ENCODE results near the gene CAPRIN1.
A peak's percentile ranks its signal among the peaks of the same experiment; 100 is the strongest.
"Not testable (repeated sequence)": the region's sequence is repeated elsewhere in the genome, so short reads cannot be mapped to it uniquely, and the experiment has no call there.

The CAPRIN1 gene

DNA sequence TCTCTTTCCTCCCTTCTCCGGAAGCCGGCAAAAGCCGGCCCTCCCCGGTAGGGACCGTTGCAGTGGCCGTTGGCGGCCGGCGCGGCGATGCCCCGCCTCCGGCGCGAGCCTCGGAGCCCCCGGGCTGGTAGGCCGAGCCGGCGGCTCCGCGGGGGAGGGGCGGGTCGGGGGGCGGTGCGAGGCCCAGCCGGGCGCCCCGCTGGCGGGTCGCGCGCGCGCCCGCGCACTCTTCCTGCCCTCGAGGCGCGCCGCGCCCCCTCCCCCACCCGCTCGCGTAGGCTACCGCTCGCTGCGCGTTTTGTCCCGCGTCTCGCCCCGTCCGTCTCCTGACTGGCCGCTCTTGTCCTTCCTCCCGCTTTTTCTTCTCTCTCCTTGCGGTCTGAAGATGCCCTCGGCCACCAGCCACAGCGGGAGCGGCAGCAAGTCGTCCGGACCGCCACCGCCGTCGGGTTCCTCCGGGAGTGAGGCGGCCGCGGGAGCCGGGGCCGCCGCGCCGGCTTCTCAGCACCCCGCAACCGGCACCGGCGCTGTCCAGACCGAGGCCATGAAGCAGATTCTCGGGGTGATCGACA lies 591 bp downstream of the CAPRIN1 start:
- peak; percentile 95 for DNase-seq

DNA sequence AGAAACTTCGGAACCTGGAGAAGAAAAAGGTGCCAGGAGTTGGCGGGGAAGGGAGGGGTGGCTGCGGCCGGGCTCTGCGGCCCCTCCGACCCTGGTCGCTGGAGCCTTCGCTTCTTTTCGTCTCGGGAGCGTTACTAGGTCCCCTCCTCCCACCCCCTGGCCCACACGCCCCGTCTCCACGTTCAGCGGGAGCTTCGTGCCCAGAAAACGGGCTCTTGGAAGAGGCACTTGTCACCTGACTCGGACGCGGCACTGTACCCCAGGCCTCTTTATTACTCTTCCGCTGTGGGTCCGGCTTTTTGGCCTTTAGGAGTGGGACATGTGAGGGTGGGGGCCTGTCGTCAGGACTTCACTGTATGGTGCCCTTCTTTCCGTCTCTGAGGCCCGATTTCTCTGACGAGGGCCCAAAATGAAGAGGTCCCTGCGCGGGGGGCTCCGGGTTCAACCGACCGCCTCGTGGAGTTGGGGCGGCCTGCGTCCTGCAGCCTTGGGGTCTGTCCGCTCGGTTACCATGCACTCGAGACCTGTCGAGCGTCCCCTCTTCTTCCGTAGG lies 1.2 kb downstream of the CAPRIN1 start:
- DNase-seq: no peak

DNA sequence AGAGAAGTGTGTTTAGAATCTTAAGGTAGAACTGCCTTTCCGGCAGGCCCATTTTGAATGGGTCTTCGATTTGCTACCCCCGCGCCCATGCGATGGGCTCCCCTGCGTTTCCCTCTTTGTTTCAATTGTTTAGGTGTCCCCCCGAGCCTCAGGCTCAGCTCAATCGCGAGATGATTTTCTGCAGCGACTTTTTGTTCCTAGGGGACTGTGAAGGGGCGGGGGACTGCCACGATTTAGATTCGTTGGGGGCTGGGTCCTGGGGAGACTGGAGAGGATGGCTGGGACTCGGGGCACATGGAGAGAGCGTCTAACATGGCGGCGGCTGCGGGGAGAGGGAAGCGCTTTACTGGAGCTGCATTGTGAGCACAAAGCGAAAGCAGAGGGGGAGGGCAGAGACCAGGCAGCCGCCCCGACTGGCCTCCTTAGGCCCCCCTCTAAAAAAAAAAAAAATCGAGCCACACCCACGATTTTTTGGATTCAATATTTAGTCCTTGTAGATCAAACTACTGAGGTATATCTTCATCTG lies 1.7 kb downstream of the CAPRIN1 start:
- peak; percentile 92 for DNase-seq

DNA sequence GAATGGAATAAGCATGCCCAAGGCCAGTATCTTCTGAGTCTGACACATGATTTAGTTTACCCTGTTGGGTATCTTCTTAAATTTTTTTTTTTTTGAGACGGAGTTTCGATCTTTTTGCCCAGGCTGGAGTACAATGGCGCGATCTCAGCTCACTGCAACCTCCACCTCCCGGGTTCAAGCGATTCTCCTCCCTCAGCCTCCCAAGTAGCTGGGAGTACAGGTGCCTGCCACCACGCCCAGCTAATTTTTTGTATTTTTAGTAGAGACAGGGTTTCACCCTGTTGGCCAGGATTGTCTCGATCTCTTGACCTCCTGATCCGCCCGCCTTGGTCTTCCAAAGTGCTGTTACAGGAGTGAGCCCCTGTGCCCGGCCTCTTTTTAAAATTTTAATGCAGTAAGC lies 2.8 kb downstream of the CAPRIN1 start:
- not testable (repeated sequence) for DNase-seq

DNA sequence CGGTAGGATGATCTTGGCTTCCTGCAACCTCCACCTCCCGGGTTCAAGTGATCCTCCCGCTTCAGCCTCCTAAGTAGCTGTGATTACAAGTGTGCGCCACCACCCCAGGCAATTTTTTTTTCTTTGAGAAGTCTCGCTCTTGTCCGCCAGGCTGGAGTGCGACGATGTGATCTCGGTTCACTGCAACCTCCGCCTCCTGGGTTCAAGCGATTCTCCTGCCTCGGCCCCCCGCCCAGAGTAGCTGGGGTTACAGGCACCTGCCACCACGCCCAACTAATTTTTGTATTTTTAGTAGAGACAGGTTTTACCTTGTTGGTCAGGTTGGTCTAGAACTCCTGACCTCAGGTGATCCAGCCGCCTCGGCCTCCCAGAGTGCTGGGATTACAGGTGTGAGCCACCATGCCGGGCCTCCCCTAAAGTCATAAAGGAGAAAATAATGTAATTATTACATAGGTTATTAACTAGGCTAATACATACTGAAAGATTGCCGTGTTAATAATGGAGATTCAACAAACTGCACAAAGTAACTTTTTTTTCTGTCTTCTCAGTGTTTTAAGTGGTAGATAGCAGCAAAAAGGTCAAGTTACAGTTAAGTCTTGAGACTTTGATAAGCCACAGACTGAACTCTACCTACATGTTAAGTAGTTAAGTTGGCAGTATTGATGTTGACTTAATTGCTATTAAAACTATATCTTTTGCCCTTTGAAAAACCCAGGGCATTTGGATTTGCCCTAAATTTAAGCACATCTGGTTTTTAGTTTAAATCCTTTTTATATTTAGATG lies 3.9 kb downstream of the CAPRIN1 start:
- DNase-seq: no peak

DNA sequence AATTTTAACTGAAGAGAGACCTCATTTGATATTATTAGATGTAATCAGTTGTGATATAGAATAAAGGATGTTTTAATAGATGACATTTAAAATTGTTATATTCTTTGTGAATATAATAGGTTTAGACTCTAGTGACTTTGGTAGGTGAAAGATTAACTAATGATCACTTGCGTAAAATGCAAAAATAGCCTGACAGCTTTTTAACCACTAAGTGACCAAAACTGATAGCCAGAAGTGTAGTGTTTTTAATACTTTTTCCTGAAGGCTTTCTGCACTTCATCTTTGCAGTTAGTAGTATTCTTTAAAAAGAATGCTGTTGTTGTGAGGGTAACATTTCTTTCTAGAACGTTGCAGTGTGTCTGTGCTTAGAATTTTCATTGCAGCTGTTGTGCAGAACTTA lies 5.1 kb downstream of the CAPRIN1 start:
- DNase-seq: no peak

DNA sequence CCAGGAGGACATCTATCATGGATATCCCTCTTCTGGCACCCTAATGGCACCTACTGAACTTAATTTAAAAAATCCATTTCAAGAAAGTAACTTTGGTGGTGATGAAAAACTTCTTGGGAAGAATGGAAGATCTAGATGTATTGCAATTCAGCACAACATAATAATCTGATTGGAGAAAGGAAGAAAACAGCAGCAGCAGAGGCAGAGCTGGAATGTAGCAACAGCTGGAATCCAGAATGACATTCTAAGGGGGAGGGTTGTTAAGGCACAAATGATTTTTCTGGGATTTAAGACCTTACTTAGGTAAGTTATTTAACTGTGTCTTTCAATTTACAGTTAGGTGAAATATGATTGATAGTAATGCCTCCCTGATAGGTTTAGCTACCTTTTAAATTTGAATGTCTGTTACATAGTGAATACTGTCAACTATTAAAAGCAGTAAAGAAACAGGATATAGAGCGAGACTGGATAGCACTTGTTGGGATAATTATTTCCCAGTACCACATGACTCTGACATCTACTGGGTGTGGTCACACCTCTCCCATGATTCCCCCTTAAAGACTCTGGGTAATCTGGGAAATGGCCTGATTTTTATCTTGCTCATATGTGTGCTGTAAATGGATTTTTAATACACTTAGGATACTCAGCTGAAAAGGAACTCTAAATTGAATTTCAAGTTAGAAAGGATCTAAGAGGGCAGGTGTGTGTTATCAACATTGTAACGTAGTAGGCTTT lies 11.7 kb downstream of the CAPRIN1 start:
- DNase-seq: no peak

DNA sequence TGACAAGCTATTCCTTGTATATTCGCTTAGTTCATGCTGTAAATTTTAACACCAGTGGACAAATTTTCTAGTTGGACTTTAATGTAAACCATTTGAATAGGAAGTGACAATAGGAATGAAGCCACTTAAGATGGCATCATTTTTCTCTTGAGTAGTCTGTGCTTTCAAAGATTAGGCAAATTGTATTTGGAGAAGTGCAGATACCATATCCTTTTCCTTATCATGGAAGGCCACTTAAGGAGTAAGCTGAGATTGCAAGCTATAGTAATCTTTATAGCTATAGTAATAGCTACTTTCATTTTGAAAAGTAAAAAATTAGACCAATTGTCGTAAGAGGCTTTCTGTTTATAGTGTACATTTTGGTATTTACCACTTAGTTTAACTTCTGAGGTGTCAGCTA lies 12.8 kb downstream of the CAPRIN1 start:
- DNase-seq: no peak

DNA sequence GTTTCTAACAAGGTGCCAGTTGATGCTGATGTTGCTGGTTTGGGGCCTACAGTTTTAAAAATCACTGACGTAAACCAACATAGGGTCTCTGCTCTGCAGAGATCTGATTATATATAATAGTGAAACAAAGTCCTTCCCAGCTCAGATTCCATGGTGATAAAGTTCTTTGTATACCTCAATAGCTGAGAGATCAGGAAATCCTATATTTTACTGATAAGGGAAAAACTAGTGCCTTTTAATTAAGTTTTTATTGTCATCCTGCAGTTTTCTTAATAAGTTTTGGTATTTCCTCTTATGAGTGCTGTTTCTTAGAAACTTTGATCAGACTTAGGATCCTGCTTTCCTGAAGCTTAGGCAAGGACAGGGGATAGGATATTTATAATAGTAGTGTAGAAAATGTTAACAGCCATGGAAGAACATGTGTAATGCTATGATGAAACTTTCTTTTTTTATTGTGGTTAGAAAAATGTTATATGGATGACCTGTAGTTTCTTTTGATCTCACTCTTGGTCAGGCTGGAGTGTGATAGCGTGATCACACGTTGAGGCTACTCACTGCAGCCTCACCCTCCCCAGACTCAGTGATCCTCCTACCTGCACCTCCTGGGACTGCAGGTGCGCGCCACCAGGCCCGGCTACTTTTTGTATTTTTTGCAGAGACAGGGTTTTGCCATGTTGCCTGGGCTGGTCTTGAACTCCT lies 14.1 kb downstream of the CAPRIN1 start:
- no peak for DNase-seq

DNA sequence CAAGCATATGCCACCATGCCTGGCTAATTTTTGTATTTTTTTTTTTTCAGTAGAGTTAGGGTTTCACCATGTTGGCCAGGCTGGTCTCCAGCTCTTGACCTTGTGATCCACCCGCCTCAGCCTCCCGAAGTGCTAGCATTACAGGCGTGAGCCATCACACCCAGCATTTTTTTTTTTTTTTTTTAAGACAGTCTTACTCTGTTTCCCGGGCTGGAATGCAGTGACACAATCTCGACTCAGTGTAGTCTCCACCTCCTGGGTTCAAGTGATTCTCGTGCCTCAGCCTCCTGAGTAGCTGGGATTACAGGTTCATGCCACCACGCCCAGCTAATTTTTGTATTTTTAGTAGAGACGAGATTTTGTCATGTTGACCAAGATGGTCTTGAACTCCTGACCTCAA lies 15.2 kb downstream of the CAPRIN1 start:
- not testable (repeated sequence) for DNase-seq

DNA sequence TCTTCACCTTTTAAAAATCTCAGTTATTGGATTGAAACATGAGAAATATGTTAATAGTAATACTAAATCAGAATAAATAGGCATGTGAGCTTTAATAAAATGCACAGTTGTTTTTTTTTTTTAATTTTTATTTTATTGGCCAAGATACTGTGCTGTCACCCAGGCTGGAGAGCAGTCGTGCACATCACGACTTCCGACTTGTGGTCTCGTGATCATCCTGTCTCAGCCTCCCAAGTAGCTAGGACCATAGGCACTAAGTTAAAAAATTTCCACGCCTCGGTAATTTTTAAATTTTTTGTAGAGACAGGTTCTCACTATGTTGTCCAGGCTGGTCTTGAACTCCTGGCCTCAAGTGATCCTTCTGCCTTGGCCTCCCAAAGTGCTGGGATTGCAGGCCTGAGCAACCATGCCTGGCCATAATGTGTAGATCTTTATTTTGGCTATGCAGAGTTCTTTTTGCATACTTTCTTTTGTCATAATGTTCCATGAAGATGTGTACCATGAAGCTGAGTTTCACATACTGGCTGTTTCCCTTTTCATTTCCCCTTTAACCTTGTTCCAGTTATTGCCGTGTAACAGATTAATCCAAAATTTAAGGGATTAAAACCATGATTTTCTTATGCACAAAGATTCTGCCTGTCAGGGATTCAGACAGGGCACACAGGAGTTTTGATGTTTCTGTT lies 16.0 kb downstream of the CAPRIN1 start:
- DNase-seq: no peak

DNA sequence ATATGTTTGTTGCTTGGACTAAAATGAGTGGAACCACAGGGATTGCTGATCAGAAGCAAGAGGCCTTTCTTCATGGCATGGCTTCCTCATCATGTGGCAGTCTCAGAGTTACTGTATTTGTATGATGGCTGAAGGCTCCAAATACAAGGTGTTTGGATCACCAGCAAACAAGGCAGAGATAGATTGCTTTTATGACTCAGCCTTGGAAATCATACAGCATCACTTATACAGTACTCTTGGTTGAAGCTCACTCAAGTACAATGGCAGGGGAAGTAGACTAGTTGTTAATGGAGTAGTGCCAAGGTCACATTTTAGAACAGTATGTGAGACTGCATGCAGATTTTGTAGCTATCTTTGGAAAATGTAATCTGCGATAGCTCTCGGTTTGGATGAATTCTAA lies 16.6 kb downstream of the CAPRIN1 start:
- DNase-seq: no peak

DNA sequence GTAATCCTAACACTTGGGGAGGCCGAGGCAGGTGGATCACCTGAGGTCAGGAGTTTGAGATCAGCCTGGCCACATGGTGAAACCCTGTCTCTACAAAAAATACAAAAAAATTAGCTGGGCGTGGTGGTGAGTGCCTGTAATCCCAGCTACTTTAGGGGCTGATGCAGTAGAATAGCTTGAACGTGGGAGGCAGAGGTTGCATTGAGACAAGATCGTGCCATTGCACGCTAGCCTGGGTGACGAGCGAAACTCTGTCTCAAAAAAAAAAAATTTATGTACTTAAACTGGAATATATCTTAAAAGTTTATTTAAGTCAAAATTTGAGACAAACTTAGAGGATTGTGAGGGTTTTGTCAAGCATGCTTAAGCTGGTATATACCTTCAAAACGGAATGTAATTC lies 19.8 kb downstream of the CAPRIN1 start:
- not testable (repeated sequence) for DNase-seq

DNA sequence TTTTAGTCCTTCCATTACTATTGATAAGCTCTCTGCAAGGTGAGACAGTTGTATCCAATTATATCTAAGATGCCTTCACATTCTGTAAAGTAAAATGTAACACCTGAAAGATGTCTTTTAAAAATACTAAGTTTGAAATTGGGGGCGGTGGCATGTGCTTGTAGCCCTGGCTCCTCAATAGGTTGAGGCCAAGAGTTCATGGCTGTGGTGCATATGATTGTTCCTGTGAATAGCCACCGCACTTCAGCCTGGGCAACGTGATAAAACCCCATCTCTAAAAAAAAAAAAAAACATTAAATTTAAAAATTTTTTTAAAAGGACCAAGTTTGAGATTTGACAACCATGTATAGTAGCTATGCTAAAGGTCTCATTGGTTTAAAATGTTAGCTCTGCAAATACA lies 20.5 kb downstream of the CAPRIN1 start:
- no peak for DNase-seq

DNA sequence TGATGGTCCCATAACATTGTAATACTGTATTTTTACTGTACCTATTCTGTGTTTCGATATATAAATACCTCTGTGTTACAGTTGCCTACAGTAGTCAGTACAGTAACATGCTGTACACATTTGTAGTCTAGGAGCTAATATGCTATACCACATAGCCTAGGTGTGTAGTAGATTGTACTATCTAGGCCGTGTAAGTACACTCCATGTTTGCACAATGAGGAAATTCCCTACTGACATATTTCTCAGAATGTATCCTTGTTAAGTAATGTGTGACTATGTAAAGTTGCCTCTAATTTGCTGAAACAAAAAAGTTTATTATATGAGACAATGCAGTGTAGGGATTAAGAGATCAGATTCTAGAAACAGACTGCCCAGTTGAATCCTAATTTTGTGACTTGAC lies 21.3 kb downstream of the CAPRIN1 start:
- no peak for DNase-seq

DNA sequence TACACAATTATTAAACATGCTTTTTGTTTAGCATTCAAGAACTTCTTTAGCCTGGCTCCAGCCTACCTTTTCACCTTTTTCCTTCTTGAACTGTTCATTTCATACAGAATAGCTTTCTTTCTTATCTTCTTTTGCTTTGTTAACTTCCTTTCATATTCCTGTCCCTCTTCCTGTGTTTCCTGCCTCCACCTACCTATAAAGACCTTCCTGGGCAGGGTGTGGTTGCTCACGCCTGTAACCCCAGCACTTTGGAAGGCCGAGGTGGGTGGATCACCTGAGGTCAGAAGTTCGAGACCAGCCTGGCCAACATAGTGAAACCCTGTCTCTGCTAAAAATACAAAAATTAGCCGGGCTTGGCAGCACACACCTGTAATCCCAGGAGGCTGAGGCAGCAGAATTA lies 22.9 kb downstream of the CAPRIN1 start:
- DNase-seq: no peak

DNA sequence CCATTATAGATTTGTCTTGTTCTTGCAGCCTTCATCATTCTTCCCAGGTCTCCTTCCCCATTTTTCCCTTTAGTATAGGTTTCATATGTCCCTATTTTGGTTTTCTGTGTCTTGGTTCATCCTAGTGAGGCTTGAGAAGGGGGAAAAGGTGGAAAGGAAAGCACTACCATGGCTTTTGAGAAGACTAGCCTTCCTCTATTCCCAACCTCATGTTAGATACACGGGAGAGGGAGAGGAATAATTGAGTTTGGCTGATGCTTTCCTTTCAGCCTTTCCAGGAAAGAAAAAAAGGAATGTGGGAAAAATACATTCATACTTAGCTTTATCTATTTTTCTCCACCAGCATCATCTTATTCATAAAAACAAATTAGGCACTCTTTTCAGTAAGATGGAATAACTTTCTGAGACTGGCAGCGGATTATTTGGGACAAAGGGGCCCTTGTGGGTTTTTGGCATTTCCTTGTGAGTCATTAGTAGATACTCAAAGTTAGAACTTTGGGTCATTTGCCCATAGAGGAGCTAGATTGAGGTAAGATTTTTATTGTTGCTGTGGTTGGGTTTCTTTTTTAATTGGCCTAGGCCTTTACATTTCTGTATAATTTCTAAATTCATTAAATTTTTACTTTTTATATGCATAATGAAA lies 23.8 kb downstream of the CAPRIN1 start:
- DNase-seq: no peak

DNA sequence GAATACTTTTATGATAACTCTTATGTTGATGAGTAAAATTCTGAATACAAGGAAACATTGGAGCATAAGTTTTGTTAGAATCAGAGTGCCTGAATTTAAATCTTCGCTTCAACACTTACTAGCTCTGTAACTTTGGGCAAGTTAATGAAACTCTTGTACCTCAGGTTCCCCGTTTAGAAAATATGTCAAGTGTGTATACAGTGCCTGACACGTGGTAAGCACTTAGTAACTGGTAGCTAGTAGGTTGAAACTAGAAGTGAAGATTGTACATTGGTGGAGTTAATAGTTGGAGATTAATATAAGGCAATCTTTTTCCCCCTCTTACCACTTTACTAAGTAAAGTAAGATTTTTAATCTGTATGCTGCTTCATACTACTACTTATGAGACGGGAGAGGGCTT lies 29.1 kb downstream of the CAPRIN1 start:
- no peak for DNase-seq

DNA sequence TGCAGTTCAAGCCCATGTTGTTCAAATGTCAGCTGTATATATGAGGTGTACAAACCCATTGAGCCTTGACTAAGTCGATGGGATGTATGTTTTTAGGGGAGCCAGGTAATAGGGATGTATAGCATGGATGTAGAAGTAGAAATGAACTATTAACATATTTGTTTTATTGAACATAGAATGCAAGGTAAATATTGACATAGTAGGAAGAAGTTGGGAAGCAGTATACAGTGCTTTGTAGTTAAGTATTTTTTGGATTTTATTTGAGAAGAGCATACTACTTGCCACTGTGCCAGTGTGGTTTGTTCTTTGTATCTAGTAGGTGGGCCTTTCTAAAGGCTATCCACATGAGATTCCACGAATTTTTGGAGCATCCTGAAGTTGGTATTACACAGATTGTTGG lies 33.1 kb downstream of the CAPRIN1 start:
- DNase-seq: no peak

DNA sequence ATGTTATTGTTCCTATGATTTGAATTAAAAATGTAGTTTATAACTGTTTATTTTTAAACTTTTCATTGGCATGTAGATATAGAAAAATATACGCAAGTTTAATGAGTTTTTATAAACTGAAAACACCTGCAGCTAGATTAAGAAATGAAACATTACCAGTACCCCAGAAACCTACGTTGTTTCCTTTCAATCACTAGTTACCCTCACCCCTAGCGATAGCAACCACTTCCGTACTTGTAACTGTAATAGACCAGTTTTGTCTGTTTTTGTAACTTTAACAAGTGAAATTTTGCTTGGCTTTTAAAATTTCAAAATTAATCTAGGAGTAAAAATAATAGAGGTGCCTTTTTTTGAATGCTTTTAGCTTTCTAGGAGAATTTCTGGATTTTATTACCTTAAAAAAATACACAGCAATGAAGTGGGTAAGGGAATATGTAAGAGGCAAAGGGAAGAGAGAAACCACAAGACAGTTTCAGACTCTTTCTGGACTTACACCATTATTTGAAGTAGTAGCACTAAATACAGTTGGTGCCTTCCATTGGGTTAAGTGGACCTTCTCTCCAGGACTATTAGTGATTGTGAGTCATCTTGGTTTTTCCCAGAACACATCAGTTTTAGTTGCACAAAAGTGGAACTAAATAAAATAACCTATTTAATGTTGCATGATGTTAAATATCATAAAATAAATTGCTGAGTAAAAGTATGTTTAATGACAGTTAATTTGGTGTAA lies 35.2 kb downstream of the CAPRIN1 start:
- DNase-seq: no peak

DNA sequence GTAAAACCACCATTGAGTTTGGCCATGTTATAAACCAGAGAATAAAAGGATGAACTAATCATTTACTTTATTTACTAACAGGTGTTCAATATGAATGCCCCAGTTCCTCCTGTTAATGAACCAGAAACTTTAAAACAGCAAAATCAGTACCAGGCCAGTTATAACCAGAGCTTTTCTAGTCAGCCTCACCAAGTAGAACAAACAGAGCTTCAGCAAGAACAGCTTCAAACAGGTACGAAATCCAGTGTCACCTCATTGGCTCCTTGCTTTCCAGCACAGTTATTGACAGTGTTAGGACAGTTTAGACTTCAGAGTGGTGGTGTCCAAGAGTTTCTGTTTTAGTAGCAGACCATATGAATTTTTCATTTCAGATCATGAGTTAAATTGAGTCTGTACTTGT lies 40.3 kb downstream of the CAPRIN1 start:
- no peak for DNase-seq
